KMS-11 (cell line): ENCODE measurements around the gene AKR7A3.

Experiments used
- H2AFZ ChIP-seq: fragments of 200-600 bp; sonication (generic); 2 replicates; pipeline ENCODE4 v1.6.1; 2016; ENCODE audit warnings: antibody characterized with exemption, mixed run types, low read depth
- H3K27ac ChIP-seq: fragments of 200-600 bp; sonication (generic); 2 replicates; pipeline ENCODE4 v1.6.1; 2016; ENCODE audit warnings: mild to moderate bottlenecking, mixed run types
- H3K27me3 ChIP-seq: fragments of 200-600 bp; sonication (generic); 2 replicates; pipeline ENCODE4 v1.6.1; 2017; ENCODE audit warnings: mild to moderate bottlenecking, low read depth, mixed run types, moderate library complexity; ENCODE audit not compliant: insufficient read depth
- H3K36me3 ChIP-seq: fragments of 200-600 bp; sonication (generic); 2 replicates; pipeline ENCODE4 v1.6.1; 2017; ENCODE audit warnings: mild to moderate bottlenecking, mixed run types; ENCODE audit not compliant: insufficient read depth
- H3K4me1 ChIP-seq: fragments of 200-600 bp; sonication (generic); 2 replicates; pipeline ENCODE4 v1.6.1; 2016; ENCODE audit warnings: mild to moderate bottlenecking, low read depth, mixed run types; ENCODE audit not compliant: poor library complexity, severe bottlenecking
- H3K4me2 ChIP-seq: fragments of 200-600 bp; sonication (generic); 2 replicates; pipeline ENCODE4 v1.7.0; 2016; ENCODE audit warnings: mild to moderate bottlenecking, mixed run types
- H3K4me3 ChIP-seq: fragments of 200-600 bp; sonication (generic); IDR thresholded peaks from 2 replicates; pipeline ENCODE4 v1.6.1; 2017; ENCODE audit warnings: low read depth, low read length, mixed read lengths; ENCODE audit not compliant: insufficient read depth
- H3K79me2 ChIP-seq: fragments of 200-600 bp; sonication (generic); 2 replicates; pipeline ENCODE4 v1.6.1; 2016; ENCODE audit warnings: low read depth, mixed run types; ENCODE audit not compliant: insufficient read depth
- H3K9ac ChIP-seq: fragments of 200-600 bp; sonication (generic); 2 replicates; pipeline ENCODE4 v1.6.1; 2016; ENCODE audit warnings: mild to moderate bottlenecking, mixed run types
- H4K20me1 ChIP-seq: fragments of 200-600 bp; sonication (generic); 2 replicates; pipeline ENCODE4 v1.6.1; 2016; ENCODE audit warnings: mild to moderate bottlenecking, mixed run types; ENCODE audit not compliant: insufficient read depth
- CTCF ChIP-seq: fragments of 200-600 bp; sonication (generic); conservative IDR thresholded peaks from 2 replicates; pipeline ENCODE4 v1.6.1; 2017; ENCODE audit warnings: low read depth, mild to moderate bottlenecking, antibody characterized with exemption, low read length, moderate library complexity, mixed read lengths

Gene AKR7A3

GRCh38 chr1:19310061-19310460, 21.5 kb upstream of the AKR7A3 start:
- H3K4me1 ChIP-seq, result peaks cover 16% of the 10 kb centered on the region
- TF ChIP-seq CTCF, result no peak
- no peaks in the 10 kb centered on the region for H3K27me3 ChIP-seq
- H3K79me2 ChIP-seq, result no peaks in the 10 kb centered on the region
- no peak overlapping the region for H3K4me3 ChIP-seq
- H3K27ac ChIP-seq, result no peak overlapping the region
- H3K9ac ChIP-seq, result no peak overlapping the region
- no peaks in the 10 kb centered on the region for H4K20me1 ChIP-seq
- no peak overlapping the region for H2AFZ ChIP-seq
- no peak overlapping the region for H3K4me2 ChIP-seq
- no peaks in the 10 kb centered on the region for H3K36me3 ChIP-seq

- no peak overlapping the region for H2AFZ ChIP-seq
- H4K20me1 ChIP-seq, result no peaks in the 10 kb centered on the region
- H3K27ac ChIP-seq, result no peak overlapping the region
- H3K9ac ChIP-seq, result no peak overlapping the region
- no peak overlapping the region for H3K4me3 ChIP-seq
- H3K4me2 ChIP-seq, result no peak overlapping the region
- H3K79me2 ChIP-seq, result no peaks in the 10 kb centered on the region
- no peaks in the 10 kb centered on the region for H3K27me3 ChIP-seq
- TF ChIP-seq CTCF, result no peak
- no peaks in the 10 kb centered on the region for H3K36me3 ChIP-seq
- H3K4me1 ChIP-seq, result peaks cover 16% of the 10 kb centered on the region
Measured at GRCh38 chr1:19309123-19309813, 20.7 kb upstream of the AKR7A3 start.

GRCh38 chr1:19308509-19308907, 19.9 kb upstream of the AKR7A3 start:
- Histone ChIP-seq H3K4me2 (no peak overlapping the region), H3K36me3 (no peaks in the 10 kb centered on the region)

GRCh38 chr1:19307794-19308508, 19.4 kb upstream of the AKR7A3 start:
- Histone ChIP-seq H3K4me3 (no peak overlapping the region), H3K36me3 (no peaks in the 10 kb centered on the region), H3K27me3 (no peaks in the 10 kb centered on the region)

More at GRCh38 chr1:19308509-19308907, 19.9 kb upstream of the AKR7A3 start:
- Histone ChIP-seq H3K27me3 (no peaks in the 10 kb centered on the region), H2AFZ (no peak overlapping the region), H3K9ac (no peak overlapping the region), H3K4me3 (no peak overlapping the region), H3K4me1 (peaks cover 16% of the 10 kb centered on the region), H3K79me2 (no peaks in the 10 kb centered on the region), H4K20me1 (no peaks in the 10 kb centered on the region), H3K27ac (no peak overlapping the region)
- TF ChIP-seq CTCF, result no peak

More at GRCh38 chr1:19307794-19308508, 19.4 kb upstream of the AKR7A3 start:
- Histone ChIP-seq H3K4me1 (peaks cover 13% of the 10 kb centered on the region), H3K79me2 (no peaks in the 10 kb centered on the region), H3K27ac (no peak overlapping the region), H3K9ac (no peak overlapping the region), H4K20me1 (no peaks in the 10 kb centered on the region), H3K4me2 (no peak overlapping the region), H2AFZ (no peak overlapping the region)
- no peak for TF ChIP-seq CTCF
